A673 (cell line): ENCODE results near the gene CDH24. TPM values are rescaled to one million over a fixed set of nuclear protein-coding genes. Genes with fewer than 3 reads are reported as not detected.

Experiments used
- BruUV-seq: library from RNA; stranded (reverse); fragments of 400-500 nt; replicated peaks from 2 replicates; lab custom pipeline; 2021; lab: Mats Ljungman, UMichigan
- CTCF ChIA-PET: fragments of 300-600 bp; sonication (Branson Sonifier 250); formaldehyde crosslinking; loops from one replicate; lab custom pipeline; 2022; ENCODE audit warnings: antibody characterized with exemption; lab: Charles Lee
- POLR2A ChIA-PET: fragments of 300-600 bp; sonication (Branson Sonifier 250); formaldehyde crosslinking; loops from one replicate; lab custom pipeline; 2022; ENCODE audit warnings: antibody characterized with exemption; ENCODE audit not compliant: low non-redundant PET; lab: Charles Lee
- DNase-seq: peaks from one replicate; pipeline ENCODE4 v3.0.0-alpha.2; 2015; ENCODE audit warnings: low spot score
- H3K27ac ChIP-seq: fragments of 200-600 bp; sonication (generic); 2 replicates; pipeline ENCODE4 v1.5.1; 2016; ENCODE audit warnings: mixed run types, low read depth, mild to moderate bottlenecking, mixed read lengths, antibody characterized with exemption, low read length; ENCODE audit not compliant: poor library complexity, severe bottlenecking
- H3K27me3 ChIP-seq: fragments of 200-600 bp; sonication (generic); replicated peaks from 2 replicates; pipeline ENCODE4 v1.6.1; 2017; ENCODE audit warnings: mixed run types, low read depth, mild to moderate bottlenecking, mixed read lengths, antibody characterized with exemption, low read length; ENCODE audit not compliant: insufficient read depth, poor library complexity
- H3K36me3 ChIP-seq: fragments of 200-600 bp; sonication (generic); 2 replicates; pipeline ENCODE4 v1.6.1; 2016; ENCODE audit warnings: mixed run types, mild to moderate bottlenecking, mixed read lengths, antibody characterized with exemption, low read length; ENCODE audit not compliant: insufficient read depth, poor library complexity, severe bottlenecking
- H3K4me1 ChIP-seq: fragments of 200-600 bp; sonication (generic); 2 replicates; pipeline ENCODE4 v1.6.1; 2017; ENCODE audit warnings: mixed run types, mild to moderate bottlenecking, mixed read lengths, antibody characterized with exemption, low read length; ENCODE audit not compliant: insufficient read depth, poor library complexity, severe bottlenecking
- H3K4me3 ChIP-seq: fragments of 200-600 bp; sonication (generic); 2 replicates; pipeline ENCODE4 v1.5.1; 2016; ENCODE audit warnings: low read depth, mixed run types, mild to moderate bottlenecking, mixed read lengths, low read length; ENCODE audit not compliant: poor library complexity, severe bottlenecking
- H3K9me3 ChIP-seq: fragments of 200-600 bp; sonication (generic); 2 replicates; pipeline ENCODE4 v1.6.1; 2016; ENCODE audit warnings: mixed run types, low read depth, mild to moderate bottlenecking, mixed read lengths, antibody characterized with exemption, low read length; ENCODE audit not compliant: poor library complexity, severe bottlenecking
- CTCF ChIP-seq: fragments of 300-800, 200-600 bp; sonication (generic); conservative IDR thresholded peaks from 2 replicates; pipeline ENCODE4 v1.5.1; 2017; ENCODE audit warnings: low read depth, mild to moderate bottlenecking, antibody characterized with exemption, low read length, moderate library complexity, mixed read lengths
- EZH2 ChIP-seq: fragments of 200-600 bp; sonication (generic); IDR thresholded peaks from 2 replicates; pipeline ENCODE4 v1.6.1; 2017; ENCODE audit warnings: borderline replicate concordance, low read depth, mild to moderate bottlenecking, mixed read lengths, antibody characterized with exemption, low read length; ENCODE audit not compliant: poor library complexity, severe bottlenecking
- intact Hi-C: fragments of 100-400 bp; cut with micrococcal nuclease; formaldehyde crosslinking; loops from one replicate; pipeline ENCODE4 v1.10.0; 2022; ENCODE audit not compliant: unreplicated experiment
- total RNA-seq: library from RNA; stranded (reverse); gene quantifications from 2 replicates; pipeline ENCODE4 v1.2.3, GENCODE V29; 2021

Gene CDH24
- total RNA-seq, 1 experiment from 2014 or later, result 44.8 TPM

GRCh38 chr14:23078692-23079116 lies 21.4 kb upstream of the CDH24 start:
- Histone ChIP-seq H3K36me3 (peaks cover 94% of the 10 kb centered on the region), H3K9me3 (no peaks in the 10 kb centered on the region), H3K4me3 (no peak overlapping the region), H3K4me1 (no peaks in the 10 kb centered on the region), H3K27me3 (no peaks in the 10 kb centered on the region), H3K27ac (no peak overlapping the region)
- ChIA-PET POLR2A (no interaction called here), CTCF (interaction anchor here (2.8 kb wide), 1 partner anchor 10 kb away, joined by 16 read pairs; no protein-coding TSS in a partner anchor)
- no TSS peak for BruUV-seq
- no peak for DNase-seq
- no peak for TF ChIP-seq EZH2
- no peak for TF ChIP-seq CTCF
- intact Hi-C loops, result no loop called here

- ChIA-PET CTCF (interaction anchor here (0.6 to 2.8 kb wide), 6 partner anchors 8 to 149 kb away, joined by 3 to 16 read pairs (median 6); partner anchors contain the start of genes ACIN1 and C14orf119), POLR2A (no interaction called here)
- H3K4me1 ChIP-seq, result no peaks in the 10 kb centered on the region
- peak overlapping the region; percentile 14 for H3K27ac ChIP-seq
- DNase-seq, result no peak
- H3K9me3 ChIP-seq, result no peaks in the 10 kb centered on the region
- intact Hi-C loops, result no loop called here
- no peak overlapping the region for H3K4me3 ChIP-seq
- BruUV-seq, result no TSS peak
- no peak for TF ChIP-seq EZH2
- no peak for TF ChIP-seq CTCF
- H3K36me3 ChIP-seq, result peaks cover 96% of the 10 kb centered on the region
- H3K27me3 ChIP-seq, result no peaks in the 10 kb centered on the region
These were observed 20.6 kb upstream of the CDH24 start for GRCh38 chr14:23077962-23078361.

GRCh38 chr14:23076785-23077408 lies 19.6 kb upstream of the CDH24 start:
- no TSS peak for BruUV-seq
- no peak overlapping the region for H3K27ac ChIP-seq
- POLR2A ChIA-PET, result no interaction called here

More at GRCh38 chr14:23076785-23077408, 19.6 kb upstream of the CDH24 start:
- no peaks in the 10 kb centered on the region for H3K9me3 ChIP-seq
- H3K27me3 ChIP-seq, result no peaks in the 10 kb centered on the region
- peak; percentile 76 for TF ChIP-seq CTCF
- TF ChIP-seq EZH2, result no peak
- peaks cover 96% of the 10 kb centered on the region for H3K36me3 ChIP-seq
- peaks cover 6% of the 10 kb centered on the region for H3K4me1 ChIP-seq
- no peak for DNase-seq
- intact Hi-C loops, result no loop called here
- CTCF ChIA-PET, result interaction anchor here (0.5 to 2.8 kb wide), 11 partner anchors 8 to 560 kb away, joined by 3 to 16 read pairs (median 4); partner anchors contain the start of genes ACIN1, AJUBA and C14orf119
- no peak overlapping the region for H3K4me3 ChIP-seq
